Measurements from ENCODE around the gene SARDH. TPM values are rescaled to one million over a fixed set of nuclear protein-coding genes. Genes with fewer than 3 reads are reported as not detected.
A peak's percentile ranks its signal among the peaks of the same experiment; 100 is the strongest.

SARDH gene
- total and polyA plus RNA-seq, 2 of the 8 experiments (the other 6 are each of a cell fraction or from before 2014, with no cell fraction given), result 6.4 to 7.4 TPM

DNA sequence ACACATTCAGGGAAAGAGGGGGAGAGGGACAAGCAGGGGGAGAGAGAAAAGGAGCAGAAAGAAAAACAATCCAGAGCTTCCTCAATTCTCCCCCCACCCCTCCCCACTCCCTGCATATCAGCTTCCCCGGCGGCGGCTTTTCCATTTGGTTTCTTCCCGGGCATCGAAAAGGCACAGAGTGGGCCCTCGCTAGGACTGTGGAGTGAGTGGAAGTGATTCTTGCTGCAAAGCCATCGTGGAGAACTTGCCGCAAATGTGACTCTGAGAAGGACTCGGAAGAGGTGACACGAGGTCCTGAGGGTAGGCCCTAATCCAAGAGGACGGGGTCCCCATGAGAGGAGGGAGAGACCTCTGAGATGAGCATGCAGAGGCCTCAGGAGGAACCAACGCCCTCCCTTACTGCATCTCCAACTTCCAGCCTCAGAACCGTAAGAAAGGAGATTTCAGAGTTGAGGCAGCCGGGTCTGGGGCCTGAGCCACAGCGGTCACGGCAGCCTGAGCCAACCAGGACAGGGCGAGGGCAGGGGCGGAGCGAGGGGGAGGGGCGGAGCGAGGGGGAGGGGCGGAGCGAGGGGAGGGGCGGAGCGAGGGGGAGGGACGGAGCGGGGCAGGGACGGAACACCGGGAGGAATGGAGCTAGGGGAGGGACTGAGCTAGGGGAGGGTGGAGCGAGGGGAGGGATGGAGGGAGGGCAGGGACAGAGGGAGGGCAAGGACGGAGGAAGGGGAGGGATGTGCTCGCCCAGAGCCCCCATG, 21.2 kb upstream of the SARDH start:
- no peak overlapping the region for H3K56ac ChIP-seq (replicated peaks; ENCODE audit: insufficient read length, low read depth, low read length)
- no peak overlapping the region for H2BK12ac ChIP-seq (ENCODE audit: low read depth, low read length)
- H3K18ac ChIP-seq (ENCODE audit: extremely low read depth, low read length), result peak overlapping the region; percentile 10; the same call in 1 of the 2 replicates
- FAIRE-seq, result no peak
- no peak overlapping the region for H3K4ac ChIP-seq (replicated peaks; ENCODE audit: insufficient read length, low read depth, low read length)
- no peaks in the 10 kb centered on the region for H3K36me3 ChIP-seq (ENCODE audit: control insufficient read depth in 2 of 4, insufficient read depth in 4 of 4, low read length in 3 of 4)
- no peak overlapping the region for H2BK5ac ChIP-seq (ENCODE audit: low read depth, low read length)
- no peak overlapping the region for H4K91ac ChIP-seq (replicated peaks; ENCODE audit: insufficient read length, low read length)
- H2BK120ac ChIP-seq (replicated peaks; ENCODE audit: low read depth, low read length), result no peak overlapping the region
- H3K4me3 ChIP-seq (ENCODE audit: extremely low read depth in 1 of 4, insufficient read depth in 2 of 4, low read depth in 3 of 4, low read length in 4 of 4), result no peak overlapping the region
- H3K27me3 ChIP-seq (replicated peaks in 1 of 4; ENCODE audit: control insufficient read depth in 3 of 4, extremely low read depth in 1 of 4, insufficient read depth in 3 of 4, low read length in 3 of 4), result no peaks in the 10 kb centered on the region; a peak in 1 of 7 replicates
- H3K4me1 ChIP-seq (replicated peaks in 1 of 4; ENCODE audit: control insufficient read depth in 3 of 4, insufficient read depth in 4 of 4, low read length in 3 of 4), result no peaks in the 10 kb centered on the region; a peak in 1 of 7 replicates
- 82% methylated on average over 14 of the region's 32 CpGs; no CpG with 5 or more reads in 1 of the 2 experiments for WGBS, 2 experiments (ENCODE audit: extremely low coverage in 1 of 2, insufficient coverage in 1 of 2, insufficient read length in 1 of 2, insufficient replicate concordance in 2 of 2, low coverage in 1 of 2, low lambda C conversion rate in 2 of 2, missing lambda C conversion rate in 1 of 2)
- H3K4me2 ChIP-seq (ENCODE audit: insufficient read depth in 1 of 2, low read depth in 2 of 2, low read length in 2 of 2), result no peak overlapping the region
- no peak overlapping the region for H2AFZ ChIP-seq (ENCODE audit: low read length)
- no peaks in the 10 kb centered on the region for H3K79me1 ChIP-seq (ENCODE audit: low read depth, low read length)
- POLR2A ChIA-PET (ENCODE audit: partially characterized antibody), result interaction anchor here (0.9 to 1.3 kb wide), 2 partner anchors 9 kb away, joined by 3 read pairs; no protein-coding TSS in a partner anchor
- H3K9me3 ChIP-seq (ENCODE audit: insufficient read depth in 2 of 2, low read depth in 1 of 2, low read length in 1 of 2), result peaks cover 0 to 7% of the 10 kb centered on the region in 2 experiments; a peak in 1 of 4 replicates
- H2BK15ac ChIP-seq (ENCODE audit: low read length), result no peak overlapping the region
- CTCF ChIA-PET (ENCODE audit: partially characterized antibody), result interaction anchor here (0.6 to 3.2 kb wide), 8 partner anchors 8 to 301 kb away, joined by 3 to 22 read pairs (median 4); no protein-coding TSS in a partner anchor
- no peak overlapping the region for H3K23ac ChIP-seq (ENCODE audit: insufficient read length)
- H3K14ac ChIP-seq (ENCODE audit: insufficient read length), result no peak overlapping the region
- no peaks in the 10 kb centered on the region for H3K79me2 ChIP-seq (ENCODE audit: control insufficient read depth in 1 of 2, insufficient read depth in 2 of 2, low read length in 2 of 2)
- H2BK20ac ChIP-seq (ENCODE audit: low read length), result no peak overlapping the region
- peaks cover 1 to 3% of the 10 kb centered on the region in 2 experiments for H4K20me1 ChIP-seq (replicated peaks in 1 of 2; ENCODE audit: control insufficient read depth in 1 of 2, insufficient read depth in 2 of 2, low read length in 2 of 2)
- H3K23me2 ChIP-seq (ENCODE audit: low read depth, low read length), result no peaks in the 10 kb centered on the region; the same call in 1 of the 2 replicates
- DNase-seq (ENCODE audit: low read depth in 1 of 2, low spot score in 2 of 2), result peak in 1 of 2 experiments; percentile 63
- H3K9ac ChIP-seq (replicated peaks in 1 of 4; ENCODE audit: extremely low read depth in 1 of 4, low read depth in 3 of 4, low read length in 3 of 4), result no peak overlapping the region
- no peak overlapping the region for H4K8ac ChIP-seq (ENCODE audit: extremely low read depth, insufficient read depth, low read length)
- H2AK5ac ChIP-seq (ENCODE audit: low read depth, low read length), result 0 out of 2 replicates have a peak overlapping the region, but pooled peaks have one; percentile 48
- no peak overlapping the region for H4K5ac ChIP-seq (ENCODE audit: insufficient read length, low read depth, low read length)
- no peak overlapping the region for H3K27ac ChIP-seq (ENCODE audit: low read depth, low read length)
- TF ChIP-seq TBP (IDR thresholded peaks at IDR 0.05; ENCODE audit: low read depth, low read length) (no peak), SP1 (IDR thresholded peaks at IDR 0.05; ENCODE audit: low read depth, low read length) (no peak), TAF1 (IDR thresholded peaks at IDR 0.05; ENCODE audit: low read depth, low read length) (no peak), MAFK (IDR thresholded peaks at IDR 0.05; ENCODE audit: low read depth, low read length) (no peak), CTCF (IDR thresholded peaks at IDR 0.05; ENCODE audit: control extremely low read depth in 1 of 3, insufficient read depth in 1 of 3, low read depth in 1 of 3, low read length in 3 of 3) (no peak), HDAC6 (IDR thresholded peaks at IDR 0.05; ENCODE audit: low read depth, low read length) (no peak), SUZ12 (IDR thresholded peaks at IDR 0.05; ENCODE audit: low read length) (no peak), PHF8 (conservative IDR thresholded peaks at IDR 0.05; ENCODE audit: low read depth, low read length) (no peak), CREB1 (IDR thresholded peaks at IDR 0.05) (no peak)
- TF ChIP-seq, protein P1, sequence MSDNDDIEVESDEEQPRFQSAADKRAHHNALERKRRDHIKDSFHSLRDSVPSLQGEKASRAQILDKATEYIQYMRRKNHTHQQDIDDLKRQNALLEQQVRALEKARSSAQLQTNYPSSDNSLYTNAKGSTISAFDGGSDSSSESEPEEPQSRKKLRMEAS (IDR thresholded peaks at IDR 0.05), result no peak
